ENCODE measurements around the gene KIF1B. TPM values are rescaled to one million over a fixed set of nuclear protein-coding genes. Genes with fewer than 3 reads are reported as not detected.

The KIF1B gene
- total RNA-seq, 4 donors from 2014 or later, result 63.1 to 83.8 (median 71.2) TPM

DNA sequence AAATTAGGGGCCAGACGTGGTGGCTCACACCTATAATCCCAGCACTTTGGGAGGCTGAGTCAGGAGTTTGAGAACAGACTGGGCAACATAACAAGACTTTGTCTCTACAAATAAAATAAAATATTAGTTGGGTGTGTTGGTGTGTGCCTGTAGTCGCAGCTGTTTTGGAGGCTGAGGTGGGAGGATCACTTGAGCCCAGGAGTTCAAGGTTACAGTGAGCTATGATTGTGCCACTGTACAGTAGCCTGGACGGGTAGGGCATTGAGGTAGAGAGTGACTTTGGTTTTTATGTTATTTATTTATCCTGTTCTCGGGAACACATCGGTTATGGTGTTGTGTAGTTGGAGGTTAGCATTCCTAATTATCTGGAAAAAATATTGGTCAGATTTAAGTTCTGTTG lies 19.5 kb downstream of the KIF1B start:
- peaks cover 0 to 69% (median 13%) of the 10 kb centered on the region in 3 donors for H3K4me1 ChIP-seq
- no peaks in the 10 kb centered on the region for H3K9me3 ChIP-seq
- H3K4me3 ChIP-seq, result no peak overlapping the region
- ATAC-seq, result no peak
- peaks cover 0 to 10% of the 10 kb centered on the region in 2 donors for H3K36me3 ChIP-seq
- no peak overlapping the region for H3K27ac ChIP-seq
- WGBS, 2 donors (ENCODE audit: low coverage in 1 of 2), result 93 to 97% methylated on average over 3 to 5 of the region's 5 CpGs
- TF ChIP-seq POLR2A (IDR thresholded peaks at IDR 0.05), result no peak
- no peak for TF ChIP-seq EP300 (IDR thresholded peaks at IDR 0.05)
- TF ChIP-seq, protein P1, sequence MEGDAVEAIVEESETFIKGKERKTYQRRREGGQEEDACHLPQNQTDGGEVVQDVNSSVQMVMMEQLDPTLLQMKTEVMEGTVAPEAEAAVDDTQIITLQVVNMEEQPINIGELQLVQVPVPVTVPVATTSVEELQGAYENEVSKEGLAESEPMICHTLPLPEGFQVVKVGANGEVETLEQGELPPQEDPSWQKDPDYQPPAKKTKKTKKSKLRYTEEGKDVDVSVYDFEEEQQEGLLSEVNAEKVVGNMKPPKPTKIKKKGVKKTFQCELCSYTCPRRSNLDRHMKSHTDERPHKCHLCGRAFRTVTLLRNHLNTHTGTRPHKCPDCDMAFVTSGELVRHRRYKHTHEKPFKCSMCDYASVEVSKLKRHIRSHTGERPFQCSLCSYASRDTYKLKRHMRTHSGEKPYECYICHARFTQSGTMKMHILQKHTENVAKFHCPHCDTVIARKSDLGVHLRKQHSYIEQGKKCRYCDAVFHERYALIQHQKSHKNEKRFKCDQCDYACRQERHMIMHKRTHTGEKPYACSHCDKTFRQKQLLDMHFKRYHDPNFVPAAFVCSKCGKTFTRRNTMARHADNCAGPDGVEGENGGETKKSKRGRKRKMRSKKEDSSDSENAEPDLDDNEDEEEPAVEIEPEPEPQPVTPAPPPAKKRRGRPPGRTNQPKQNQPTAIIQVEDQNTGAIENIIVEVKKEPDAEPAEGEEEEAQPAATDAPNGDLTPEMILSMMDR (IDR thresholded peaks at IDR 0.05), result no peak
- TF ChIP-seq POLR2AphosphoS5 (IDR thresholded peaks at IDR 0.05), result no peak
- no peaks in the 10 kb centered on the region for H3K27me3 ChIP-seq

DNA sequence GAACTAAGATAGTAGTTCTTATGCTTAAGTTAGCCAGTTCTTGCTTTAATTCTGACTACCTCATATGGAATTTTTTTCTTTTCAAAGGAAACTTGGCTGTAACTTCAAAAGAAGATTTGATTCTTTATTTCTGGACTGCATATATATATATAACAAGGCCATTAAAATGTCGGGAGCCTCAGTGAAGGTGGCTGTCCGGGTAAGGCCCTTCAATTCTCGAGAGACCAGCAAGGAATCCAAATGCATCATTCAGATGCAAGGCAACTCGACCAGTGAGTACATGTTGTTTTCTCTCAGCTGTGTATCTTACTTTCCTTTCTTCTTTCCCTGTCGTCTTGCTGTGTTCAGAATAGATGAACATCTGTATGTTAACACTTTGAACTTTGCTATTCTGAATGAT lies 21.8 kb downstream of the KIF1B start:
- no peaks in the 10 kb centered on the region for H3K27me3 ChIP-seq
- no peak overlapping the region for H3K4me3 ChIP-seq
- peak overlapping the region in 3 of 4 donors; percentile 22 to 29 (median 22) for H3K27ac ChIP-seq
- peaks cover 0 to 21% of the 10 kb centered on the region in 2 donors for H3K36me3 ChIP-seq
- 21 to 27% methylated on average over 5 of the region's 5 CpGs for WGBS, 2 donors (ENCODE audit: low coverage in 1 of 2)
- H3K4me1 ChIP-seq, result peaks cover 0 to 65% (median 8%) of the 10 kb centered on the region in 3 donors
- no peak for ATAC-seq
- H3K9me3 ChIP-seq, result no peaks in the 10 kb centered on the region
- TF ChIP-seq POLR2A (IDR thresholded peaks at IDR 0.05), result no peak
- TF ChIP-seq POLR2AphosphoS5 (IDR thresholded peaks at IDR 0.05), result no peak
- TF ChIP-seq EP300 (IDR thresholded peaks at IDR 0.05), result no peak
- TF ChIP-seq, protein P1 (IDR thresholded peaks at IDR 0.05), result no peak

DNA sequence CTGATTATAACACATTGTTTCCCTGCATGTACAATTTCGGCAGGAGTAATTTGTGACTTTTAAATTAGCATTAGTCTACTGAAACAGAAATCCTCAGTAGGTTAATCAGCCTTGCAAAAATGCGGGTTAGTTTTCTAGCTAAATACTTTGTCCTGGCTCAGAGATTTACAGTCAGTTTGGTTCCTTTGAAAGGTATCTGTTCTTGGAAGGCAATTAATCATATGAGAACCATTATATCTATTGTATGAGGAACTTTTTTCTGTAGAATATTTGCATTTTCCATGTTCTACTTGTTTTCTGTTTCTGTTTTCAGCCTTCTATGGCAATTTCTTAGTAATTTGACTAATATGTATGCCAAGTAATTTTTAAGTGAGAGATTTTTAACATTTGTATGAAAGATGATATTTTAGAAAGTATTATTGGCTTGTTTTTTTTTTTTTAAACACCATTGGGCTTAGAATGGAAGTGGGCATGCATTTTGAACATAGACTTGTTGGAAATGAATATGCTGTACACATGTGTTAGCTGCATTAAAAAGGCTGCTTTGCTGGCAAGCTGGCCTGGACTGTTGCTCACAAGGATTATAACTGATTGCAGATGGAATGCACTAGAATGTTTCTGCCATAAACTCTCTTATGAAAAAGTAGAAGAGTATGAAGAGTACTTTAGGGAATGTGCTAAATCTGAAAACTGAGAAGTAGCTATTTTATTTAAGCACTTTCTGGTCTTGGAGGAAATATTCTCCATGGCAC lies 26.2 kb downstream of the KIF1B start:
- Histone ChIP-seq H3K4me3 (no peak overlapping the region), H3K27ac (peak overlapping the region in 1 of 4 donors; percentile 5), H3K9me3 (no peaks in the 10 kb centered on the region), H3K36me3 (peaks cover 0 to 21% of the 10 kb centered on the region in 2 donors), H3K27me3 (no peaks in the 10 kb centered on the region), H3K4me1 (peaks cover 0 to 46% (median 4%) of the 10 kb centered on the region in 3 donors)
- no peak for ATAC-seq
- TF ChIP-seq, protein P1 (IDR thresholded peaks at IDR 0.05), result no peak
- TF ChIP-seq POLR2A (IDR thresholded peaks at IDR 0.05) (no peak), EP300 (IDR thresholded peaks at IDR 0.05) (no peak), POLR2AphosphoS5 (IDR thresholded peaks at IDR 0.05) (no peak)
- 45 to 55% methylated on average over 2 of the region's 2 CpGs for WGBS, 2 donors (ENCODE audit: low coverage in 1 of 2)

DNA sequence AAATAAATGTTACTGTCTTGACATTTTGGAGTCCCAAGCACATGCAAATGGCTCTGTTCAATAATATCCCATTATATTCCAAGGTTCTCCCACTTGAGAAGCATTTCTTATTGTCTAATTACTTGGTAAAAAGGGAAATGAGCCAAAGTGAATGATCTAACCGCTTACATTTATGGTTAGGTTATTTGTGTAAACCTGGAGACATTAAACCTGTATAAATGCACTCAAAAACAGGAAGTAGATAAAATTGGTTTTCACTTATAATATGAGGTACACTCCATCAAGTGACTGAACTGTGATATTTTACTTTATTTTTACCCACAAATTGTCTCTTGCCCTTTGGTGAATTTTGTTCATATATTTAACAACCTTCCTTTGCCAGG lies 26.8 kb downstream of the KIF1B start:
- peak overlapping the region in 1 of 4 donors; percentile 5 for H3K27ac ChIP-seq
- peaks cover 0 to 46% (median 4%) of the 10 kb centered on the region in 3 donors for H3K4me1 ChIP-seq
- H3K27me3 ChIP-seq, result no peaks in the 10 kb centered on the region
- no peaks in the 10 kb centered on the region for H3K9me3 ChIP-seq
- TF ChIP-seq EP300 (IDR thresholded peaks at IDR 0.05) (no peak), POLR2A (IDR thresholded peaks at IDR 0.05) (no peak), POLR2AphosphoS5 (IDR thresholded peaks at IDR 0.05) (no peak)
- TF ChIP-seq, protein P1 (IDR thresholded peaks at IDR 0.05), result no peak
- 74 to 100% methylated on average over 1 of the region's 1 CpG for WGBS, 2 donors (ENCODE audit: low coverage in 1 of 2)
- no peak overlapping the region for H3K4me3 ChIP-seq
- ATAC-seq, result no peak
- H3K36me3 ChIP-seq, result peaks cover 0 to 21% of the 10 kb centered on the region in 2 donors

DNA sequence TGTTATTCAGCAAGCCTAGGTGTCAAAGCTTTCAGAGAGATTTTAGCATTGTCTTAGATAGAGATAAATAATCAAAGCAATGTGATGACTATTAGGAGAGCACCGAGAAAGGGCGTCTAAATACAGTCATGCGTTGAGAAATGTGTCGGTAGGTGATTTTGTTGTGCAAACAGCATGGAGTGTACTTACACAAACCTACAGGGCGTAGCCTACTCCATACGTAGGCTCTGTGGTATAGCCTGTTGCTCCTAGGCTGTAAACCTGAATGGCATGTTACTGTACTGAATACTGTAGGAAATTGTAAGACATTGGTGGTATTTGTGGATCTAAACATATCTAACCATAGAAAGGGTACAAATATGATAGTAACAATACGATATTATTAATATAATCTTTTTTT lies 31.8 kb downstream of the KIF1B start:
- WGBS, 2 donors (ENCODE audit: low coverage in 1 of 2), result 88 to 94% methylated on average over 7 of the region's 7 CpGs
- no peak for ATAC-seq
- Histone ChIP-seq H3K27me3 (no peaks in the 10 kb centered on the region), H3K4me3 (no peak overlapping the region), H3K4me1 (peaks cover 0 to 55% (median 0%) of the 10 kb centered on the region in 3 donors), H3K36me3 (no peaks in the 10 kb centered on the region), H3K27ac (no peak overlapping the region), H3K9me3 (no peaks in the 10 kb centered on the region)
- TF ChIP-seq, protein P1 (IDR thresholded peaks at IDR 0.05), result no peak
- no peak for TF ChIP-seq POLR2A (IDR thresholded peaks at IDR 0.05)
- no peak for TF ChIP-seq EP300 (IDR thresholded peaks at IDR 0.05)
- no peak for TF ChIP-seq POLR2AphosphoS5 (IDR thresholded peaks at IDR 0.05)

All from gastroesophageal sphincter (tissue), 4 donors.